HG02798 (cell line): Measurements from ENCODE around the gene ZYG11A.
"Not testable (repeated sequence)": the region's sequence is repeated elsewhere in the genome, so short reads cannot be mapped to it uniquely, and the experiment has no call there.

Source experiments
- ATAC-seq: cut with Tn5 transposase; IDR thresholded peaks from one replicate; pipeline ENCODE4 v1.9.1; 2021; ENCODE audit warnings: mild to moderate bottlenecking; ENCODE audit not compliant: unreplicated experiment, poor library complexity

Gene ZYG11A

GRCh38 chr1:52842643-52843310 lies at the start of gene ZYG11A:
Gene ZYG11A (plus strand): TSS chr1:52842760. CDS start chr1:52842884, 124 bp downstream.
- ATAC-seq, result peak; percentile 89

GRCh38 chr1:52793717-52794116 lies 48.8 kb upstream of the ZYG11A start:
- ATAC-seq, result not testable (repeated sequence)

- ATAC-seq, result no peak
Measured at GRCh38 chr1:52795464-52795863, 47.1 kb upstream of the ZYG11A start.

- no peak for ATAC-seq
Measured at GRCh38 chr1:52798331-52798730, 44.2 kb upstream of the ZYG11A start.

GRCh38 chr1:52801011-52801410 lies 41.5 kb upstream of the ZYG11A start:
- ATAC-seq, result no peak

- ATAC-seq, result not testable (repeated sequence)
Measured at GRCh38 chr1:52804083-52804482, 38.5 kb upstream of the ZYG11A start.

- ATAC-seq, result no peak
Measured at GRCh38 chr1:52814465-52814864, 28.1 kb upstream of the ZYG11A start.

GRCh38 chr1:52820830-52821229 lies 21.7 kb upstream of the ZYG11A start:
- ATAC-seq, result not testable (repeated sequence)

- ATAC-seq, result no peak
Measured at GRCh38 chr1:52825868-52826267, 16.7 kb upstream of the ZYG11A start.

GRCh38 chr1:52834798-52835197 lies 7.8 kb upstream of the ZYG11A start:
- ATAC-seq, result no peak

GRCh38 chr1:52836035-52836434 lies 6.5 kb upstream of the ZYG11A start:
- no peak for ATAC-seq

- ATAC-seq, result not testable (repeated sequence)
Measured at GRCh38 chr1:52839175-52839574, 3.4 kb upstream of the ZYG11A start.

- not testable (repeated sequence) for ATAC-seq
Measured at GRCh38 chr1:52845119-52845518, 2.6 kb downstream of the ZYG11A start.

- ATAC-seq, result no peak
Measured at GRCh38 chr1:52848423-52848822, 5.9 kb downstream of the ZYG11A start.

GRCh38 chr1:52850951-52851350 lies 8.4 kb downstream of the ZYG11A start:
- ATAC-seq, result no peak

- ATAC-seq, result no peak
Measured at GRCh38 chr1:52852854-52853253, 10.3 kb downstream of the ZYG11A start.

- no peak for ATAC-seq
Measured at GRCh38 chr1:52855584-52855983, 13.0 kb downstream of the ZYG11A start.

GRCh38 chr1:52856026-52856425 lies 13.5 kb downstream of the ZYG11A start:
- ATAC-seq, result no peak

- ATAC-seq, result no peak
Measured at GRCh38 chr1:52857443-52857842, 14.9 kb downstream of the ZYG11A start.

GRCh38 chr1:52862666-52863458 lies 20.3 kb downstream of the ZYG11A start:
- no peak for ATAC-seq

GRCh38 chr1:52867087-52867863 lies 24.7 kb downstream of the ZYG11A start:
- peak; percentile 91 for ATAC-seq
